HG03025 (cell line): ENCODE measurements around the gene LIN7B.
"Not testable (repeated sequence)": the region's sequence is repeated elsewhere in the genome, so short reads cannot be mapped to it uniquely, and the experiment has no call there.

ENCODE experiments used
- ATAC-seq: cut with Tn5 transposase; IDR thresholded peaks from one replicate; pipeline ENCODE4 v1.9.1; 2021; ENCODE audit warnings: mild to moderate bottlenecking, moderate library complexity; ENCODE audit not compliant: unreplicated experiment, low FRiP score

The LIN7B gene

GRCh38 chr19:49141352-49141751 lies 27.2 kb downstream of the LIN7B start:
- no peak for ATAC-seq

DNA sequence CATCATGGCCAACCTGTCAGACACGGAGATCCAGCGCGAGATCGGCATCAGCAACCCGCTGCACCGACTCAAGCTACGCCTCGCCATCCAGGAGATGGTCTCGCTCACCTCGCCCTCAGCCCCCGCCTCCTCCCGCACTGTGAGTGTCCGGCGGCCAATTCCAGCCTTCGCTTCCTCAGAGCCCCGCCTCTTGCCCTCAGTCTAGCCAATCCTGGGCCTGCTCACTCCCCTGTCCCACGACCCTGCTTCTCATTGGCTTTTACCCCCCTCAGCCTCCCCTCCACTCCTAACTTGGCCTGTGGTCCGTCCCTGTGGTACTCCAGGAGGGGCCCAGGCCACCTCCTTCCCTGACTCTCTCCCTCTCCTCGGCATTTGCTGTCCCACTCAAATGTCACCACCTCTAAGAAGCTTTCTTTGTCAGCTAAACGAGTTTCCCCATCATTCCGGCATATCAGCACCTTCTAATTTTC lies 28.7 kb downstream of the LIN7B start:
- ATAC-seq: no peak

GRCh38 chr19:49145573-49146407 lies 31.6 kb downstream of the LIN7B start:
- no peak for ATAC-seq

- ATAC-seq: not testable (repeated sequence)
These were observed 32.2 kb downstream of the LIN7B start for GRCh38 chr19:49146408-49146770.

DNA sequence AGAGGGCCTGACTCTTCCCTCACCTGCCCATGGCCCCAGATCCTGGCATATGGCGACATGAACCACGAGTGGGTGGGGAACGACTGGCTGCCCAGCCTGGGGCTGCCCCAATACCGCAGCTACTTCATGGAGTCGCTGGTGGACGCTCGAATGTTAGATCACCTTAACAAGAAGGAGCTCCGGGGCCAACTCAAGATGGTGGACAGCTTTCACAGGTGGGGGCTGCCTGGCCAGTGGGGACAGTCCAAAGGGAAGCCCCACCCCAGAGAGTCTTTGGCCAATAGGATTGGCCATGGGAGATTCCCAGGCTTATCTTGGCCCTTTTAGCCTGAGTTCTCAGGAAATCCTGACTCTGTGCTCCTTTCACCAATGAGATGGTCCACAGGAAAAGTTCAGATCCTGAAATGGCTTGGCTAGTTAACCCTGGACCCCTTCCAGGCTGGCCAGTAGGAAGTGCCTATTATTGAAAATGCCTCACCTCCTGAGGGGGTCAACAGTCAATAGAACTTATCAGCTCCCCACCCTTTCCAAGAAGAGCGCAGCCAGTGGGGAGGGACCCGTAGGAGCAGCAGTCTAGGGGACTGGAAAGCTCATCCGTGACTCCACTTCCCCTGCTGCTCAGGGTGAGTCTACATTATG lies 34.0 kb downstream of the LIN7B start:
- no peak for ATAC-seq

DNA sequence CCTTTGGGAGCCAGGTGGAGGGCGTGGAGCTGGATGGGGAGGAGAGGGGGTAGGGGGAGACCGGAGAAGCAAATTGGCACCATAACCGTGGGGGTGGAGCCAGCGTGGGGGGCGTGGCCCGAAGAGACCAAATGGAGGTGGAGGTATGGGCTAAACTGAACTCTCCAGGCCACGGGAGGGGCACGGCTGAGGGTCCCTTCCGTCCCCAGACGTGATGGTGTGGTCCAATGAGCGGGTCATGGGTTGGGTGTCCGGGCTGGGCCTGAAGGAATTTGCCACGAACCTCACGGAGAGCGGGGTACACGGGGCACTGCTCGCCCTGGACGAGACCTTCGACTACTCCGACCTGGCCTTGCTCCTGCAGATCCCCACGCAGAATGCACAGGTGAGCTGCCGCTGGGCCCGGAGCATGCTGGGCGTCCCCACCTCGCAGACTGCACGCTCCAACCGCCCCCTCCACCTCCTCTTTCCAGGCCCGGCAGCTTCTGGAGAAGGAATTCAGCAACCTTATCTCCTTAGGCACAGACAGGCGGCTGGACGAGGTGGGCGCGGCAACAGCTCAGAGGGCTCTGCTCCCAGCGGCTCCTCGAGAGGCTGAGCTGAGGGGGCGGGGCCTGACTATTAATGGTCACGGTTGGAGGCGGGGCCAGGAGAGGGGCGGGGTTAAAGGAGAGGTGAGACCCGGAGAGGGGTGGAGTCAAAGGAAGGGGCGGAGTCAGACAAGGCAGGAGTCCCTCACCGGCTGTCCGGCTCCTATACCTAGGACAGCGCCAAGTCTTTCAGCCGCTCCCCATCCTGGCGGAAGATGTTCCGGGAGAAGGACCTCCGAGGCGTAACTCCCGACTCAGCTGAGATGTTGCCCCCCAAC lies 34.8 kb downstream of the LIN7B start:
- ATAC-seq: no peak

GRCh38 chr19:49149652-49150105 lies 35.5 kb downstream of the LIN7B start:
- ATAC-seq: no peak

DNA sequence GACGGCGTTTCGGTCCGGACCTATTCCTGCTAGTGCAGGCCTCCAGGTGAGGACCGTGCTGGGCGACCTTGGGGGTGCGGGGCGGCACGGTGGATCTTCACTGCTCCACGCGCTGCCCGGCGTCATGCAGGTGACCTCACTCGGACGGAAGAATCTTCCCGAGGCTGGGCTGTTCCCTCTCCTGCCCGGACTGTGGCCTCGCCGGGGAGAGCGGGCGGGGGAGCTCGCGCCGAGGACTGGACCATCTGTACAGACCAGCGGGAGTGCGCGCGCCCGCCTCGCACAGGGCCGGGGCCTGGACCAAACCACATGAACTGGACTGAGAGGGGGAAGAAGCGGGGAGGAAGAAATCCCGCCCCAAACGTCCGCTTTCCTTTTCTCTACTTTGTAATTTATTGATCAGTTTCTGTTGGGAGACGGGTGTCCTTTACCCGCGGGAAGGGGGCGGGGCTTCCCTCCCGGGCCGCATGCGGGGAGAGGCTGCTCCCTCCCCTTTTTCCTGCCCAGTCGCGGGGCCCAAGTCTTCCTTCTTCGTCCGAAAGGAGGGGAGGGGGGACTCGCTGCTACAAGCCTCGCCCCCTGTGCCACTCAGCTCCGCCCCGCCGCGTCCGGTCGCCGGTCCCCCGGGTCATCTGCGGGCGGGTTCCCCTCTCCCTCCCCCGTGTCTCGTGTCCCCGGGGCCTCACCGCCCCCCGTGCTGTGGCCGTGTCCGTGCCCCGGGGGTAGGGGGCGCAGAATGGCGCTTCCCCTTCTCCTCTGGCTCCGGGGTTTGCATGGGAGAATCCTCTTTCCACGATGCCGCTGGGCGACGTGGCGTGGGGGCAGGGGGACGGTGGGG lies 36.2 kb downstream of the LIN7B start:
- no peak for ATAC-seq

GRCh38 chr19:49150944-49151243 lies 36.7 kb downstream of the LIN7B start:
- no peak for ATAC-seq

DNA sequence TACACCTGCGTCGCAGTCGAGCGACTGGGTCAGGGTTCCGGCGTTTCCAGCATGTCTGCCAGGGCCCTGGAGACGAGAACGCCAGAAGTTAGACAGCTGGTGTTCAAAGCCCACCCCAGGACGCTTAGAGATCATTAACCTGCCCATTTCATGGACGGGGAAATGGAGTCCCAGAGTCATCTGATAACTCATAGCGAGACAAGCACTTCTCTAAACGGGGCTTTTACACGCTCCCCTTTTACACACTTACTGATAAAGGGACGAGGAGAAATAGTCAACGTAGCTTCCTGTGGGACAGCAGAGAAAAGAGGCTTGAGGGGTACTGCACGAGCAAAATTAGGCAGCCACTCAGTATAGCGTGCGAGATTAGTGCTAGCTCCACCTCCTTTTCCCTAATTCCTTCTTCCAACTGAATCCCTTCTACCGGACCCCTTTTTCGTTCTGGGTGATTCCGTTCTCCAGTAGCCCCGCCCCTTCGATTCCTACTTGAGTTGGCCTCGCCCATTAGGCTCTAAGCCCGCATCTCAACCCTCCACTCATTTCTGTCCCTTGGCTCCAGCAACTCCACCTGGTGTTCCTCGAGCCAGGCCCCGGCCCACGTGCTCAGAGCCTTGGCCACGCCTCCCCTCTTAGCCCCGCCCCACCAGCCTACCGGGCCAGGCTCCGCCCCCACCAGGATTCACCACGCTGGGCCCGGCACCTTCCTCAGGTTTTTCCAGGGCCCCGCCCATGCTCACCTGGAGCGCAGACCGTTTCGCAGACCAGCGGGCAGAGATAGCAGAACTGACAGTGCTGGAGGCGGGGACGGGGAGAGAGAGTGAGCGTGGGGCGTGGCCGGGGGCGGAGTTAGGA lies 37.3 kb downstream of the LIN7B start:
- no peak for ATAC-seq

DNA sequence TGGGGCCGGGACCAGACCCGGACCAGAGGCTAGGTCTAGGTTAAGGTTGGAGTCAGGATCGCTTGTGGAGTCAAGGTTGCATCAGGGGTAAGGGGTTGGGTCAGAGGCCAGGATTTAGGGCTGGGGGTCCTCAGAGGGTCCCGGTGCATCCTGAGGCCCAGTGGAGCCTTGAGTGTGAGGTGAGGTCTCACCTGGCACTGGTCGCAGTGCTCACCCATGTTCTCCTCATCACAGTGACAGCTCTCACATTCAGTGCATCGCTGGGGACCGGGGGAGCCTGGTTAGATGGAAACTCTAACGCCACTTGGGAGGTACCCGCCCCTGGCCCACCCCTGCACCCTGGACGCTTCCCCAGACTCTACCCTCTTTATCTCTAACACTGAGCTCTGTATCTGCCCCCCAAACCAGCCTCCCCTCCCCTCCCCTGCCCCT lies 38.0 kb downstream of the LIN7B start:
- no peak for ATAC-seq

- ATAC-seq: no peak
These were observed 39.1 kb downstream of the LIN7B start for GRCh38 chr19:49153167-49153809.

DNA sequence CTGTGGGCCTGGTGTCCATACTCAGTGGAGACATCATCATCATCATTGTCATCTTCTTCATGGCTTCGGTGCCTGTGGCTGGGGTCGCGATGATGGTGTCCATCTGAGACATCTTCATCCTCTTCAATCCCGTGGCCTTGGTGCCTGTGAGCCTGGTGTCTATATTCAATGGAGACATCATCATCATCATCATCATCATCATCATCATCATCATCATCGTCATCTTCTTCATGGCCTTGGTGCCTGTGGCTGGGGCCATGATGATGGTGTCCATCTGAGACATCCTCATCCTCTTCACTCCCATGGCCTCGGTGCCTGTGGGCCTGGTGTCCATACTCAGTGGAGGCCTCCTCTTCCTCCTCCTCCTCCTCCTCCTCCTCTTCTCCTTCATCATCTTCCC lies 40.1 kb downstream of the LIN7B start:
- no peak for ATAC-seq

DNA sequence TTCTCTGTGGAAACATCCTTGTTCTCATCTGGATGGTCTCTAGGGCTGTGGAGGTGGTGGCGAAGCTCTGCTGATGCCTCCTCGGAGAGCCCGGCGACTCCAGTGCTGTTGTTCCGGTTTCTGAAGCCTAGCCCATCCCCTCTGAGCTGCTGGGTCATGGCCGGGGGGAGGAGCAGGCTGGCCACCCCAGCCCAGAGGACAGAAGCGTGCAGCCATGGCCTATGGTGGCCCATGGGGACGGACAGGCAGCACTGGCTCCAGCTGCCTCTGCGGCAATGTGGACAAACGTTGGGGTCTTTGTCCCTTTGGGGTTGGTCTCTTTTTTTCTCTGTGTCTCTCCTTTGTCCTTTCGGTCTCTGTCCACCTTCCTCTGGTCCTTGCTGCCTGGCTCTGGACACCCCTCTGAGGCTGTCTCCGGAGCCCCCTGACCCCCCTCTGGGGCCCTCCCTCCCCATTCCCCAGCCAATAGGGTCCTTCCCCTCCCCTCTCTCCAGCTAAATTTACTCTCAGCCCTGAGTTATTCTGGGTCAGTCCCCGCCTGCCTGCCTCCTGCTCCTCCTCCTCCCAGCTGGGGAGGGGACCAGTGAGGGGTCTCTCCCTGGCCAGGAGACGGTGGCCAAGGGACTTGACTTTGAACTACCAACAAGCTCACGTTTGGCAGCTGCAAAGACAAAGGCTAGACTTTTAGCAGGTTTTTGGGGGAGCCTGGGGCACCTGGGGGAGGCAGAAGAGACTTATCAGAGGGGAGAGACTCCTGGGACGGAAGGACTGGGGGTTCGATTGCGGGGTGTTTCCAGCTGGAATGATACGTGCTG lies 41.0 kb downstream of the LIN7B start, which contains the start of gene HRC:
HRC (minus strand) TSS at position 392 of the 815 bp plus-strand sequence; CDS start at position 233, 159 bp downstream.
- ATAC-seq: no peak

DNA sequence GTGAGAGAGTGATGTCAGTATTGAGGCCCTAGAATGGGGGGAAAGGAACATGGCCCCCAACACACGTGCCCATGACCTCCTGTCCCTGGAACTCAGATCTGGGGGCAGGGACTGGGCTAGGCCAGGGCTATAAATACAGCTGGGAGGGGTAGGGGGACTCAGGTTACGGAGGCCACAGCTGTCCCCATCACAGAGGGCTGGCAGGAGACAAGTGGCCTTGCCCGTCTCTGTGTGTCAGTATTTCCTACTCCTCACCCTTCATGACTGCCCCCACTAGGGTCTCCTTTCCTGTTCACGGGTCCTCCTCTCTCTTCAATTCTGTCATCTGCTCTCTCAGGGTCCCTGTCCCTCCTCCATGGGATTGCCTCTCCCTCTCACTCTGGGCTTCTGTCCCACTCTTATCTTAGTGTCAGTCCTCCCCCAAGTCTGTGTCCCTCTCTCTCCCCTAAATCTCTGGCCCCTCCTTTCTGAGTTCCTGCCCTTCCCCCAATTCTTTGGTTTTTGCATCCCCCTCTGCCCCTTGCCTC lies 41.7 kb downstream of the LIN7B start:
- ATAC-seq: no peak

GRCh38 chr19:49157445-49158224 lies 43.5 kb downstream of the LIN7B start, which contains the start of gene TRPM4:
Gene TRPM4, plus strand, starts transcription at chr19:49157792. Its CDS starts 75 bp downstream, at chr19:49157867.
- no peak for ATAC-seq
